ENCODE results near the gene FBXO44. TPM values are rescaled to one million over a fixed set of nuclear protein-coding genes. Genes with fewer than 3 reads are reported as not detected.

FBXO44 gene
- polyA plus RNA-seq, 4 donors = 11.0 to 32.4 (median 27.8) TPM

DNA sequence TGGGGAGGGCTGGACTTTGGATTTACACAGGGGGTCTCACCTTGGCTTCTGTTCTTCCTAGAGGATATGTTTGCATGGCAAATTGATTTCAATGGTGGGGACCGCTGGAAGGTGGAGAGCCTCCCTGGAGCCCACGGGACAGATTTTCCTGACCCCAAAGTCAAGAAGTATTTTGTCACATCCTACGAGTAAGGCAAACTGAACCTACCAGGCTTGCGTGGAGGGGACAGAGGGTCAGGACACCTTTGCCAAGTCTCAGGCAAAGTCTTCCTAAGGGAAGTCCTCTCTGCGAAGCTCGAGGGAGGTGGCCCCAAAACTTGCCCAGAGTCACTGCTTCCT is 16.5 kb downstream of the FBXO44 start:
- DNase-seq (no peak), FAIRE-seq (no peak)
- H3K36me3 ChIP-seq (ENCODE audit: control insufficient read depth in 3 of 3, insufficient read depth in 2 of 3, low read depth in 1 of 3, low read length in 3 of 3) = peaks cover 0 to 59% (median 7%) of the 10 kb centered on the region in 3 donors
- H3K4me1 ChIP-seq (ENCODE audit: control insufficient read depth in 3 of 3, insufficient read depth in 2 of 3, low read depth in 1 of 3, low read length in 2 of 3) = peaks cover 0 to 20% (median 2%) of the 10 kb centered on the region in 3 donors
- H3K9me3 ChIP-seq (ENCODE audit: control insufficient read depth in 2 of 2, insufficient read depth in 1 of 2, low read depth in 1 of 2, low read length in 1 of 2) = no peaks in the 10 kb centered on the region
- 62 to 79% (median 63%) methylated on average over 6 of the region's 6 CpGs for WGBS, 3 donors
- H3K27me3 ChIP-seq (ENCODE audit: control insufficient read depth in 3 of 3, insufficient read depth in 3 of 3, low read length in 3 of 3) = no peaks in the 10 kb centered on the region
- H3K4me3 ChIP-seq (ENCODE audit: low read depth in 1 of 3, low read length in 3 of 3) = no peak overlapping the region
- peak overlapping the region in 1 of 3 donors; percentile 75 for H3K27ac ChIP-seq (ENCODE audit: low read depth in 1 of 3, low read length in 2 of 3)

- peak overlapping the region in 2 of 3 donors; percentile 27 to 75 for H3K27ac ChIP-seq (ENCODE audit: low read depth in 1 of 3, low read length in 2 of 3)
- 61 to 82% (median 75%) methylated on average over 14 of the region's 14 CpGs for WGBS, 3 donors
- peak; percentile 84 to 89 for DNase-seq
- H3K4me1 ChIP-seq (ENCODE audit: control insufficient read depth in 3 of 3, insufficient read depth in 2 of 3, low read depth in 1 of 3, low read length in 2 of 3) = peaks cover 0 to 20% (median 2%) of the 10 kb centered on the region in 3 donors
- no peaks in the 10 kb centered on the region for H3K27me3 ChIP-seq (ENCODE audit: control insufficient read depth in 3 of 3, insufficient read depth in 3 of 3, low read length in 3 of 3)
- H3K9me3 ChIP-seq (ENCODE audit: control insufficient read depth in 2 of 2, insufficient read depth in 1 of 2, low read depth in 1 of 2, low read length in 1 of 2) = no peaks in the 10 kb centered on the region
- no peak overlapping the region for H3K4me3 ChIP-seq (ENCODE audit: low read depth in 1 of 3, low read length in 3 of 3)
- peaks cover 0 to 65% (median 7%) of the 10 kb centered on the region in 3 donors for H3K36me3 ChIP-seq (ENCODE audit: control insufficient read depth in 3 of 3, insufficient read depth in 2 of 3, low read depth in 1 of 3, low read length in 3 of 3)
- no peak for FAIRE-seq
Measured at GRCh38 chr1:11671544-11672286, 17.0 kb downstream of the FBXO44 start.

- 91 to 95% (median 94%) methylated on average over 14 of the region's 14 CpGs for WGBS, 3 donors
- Histone ChIP-seq H3K9me3 (ENCODE audit: control insufficient read depth in 2 of 2, insufficient read depth in 1 of 2, low read depth in 1 of 2, low read length in 1 of 2) (no peaks in the 10 kb centered on the region), H3K27ac (ENCODE audit: low read depth in 1 of 3, low read length in 2 of 3) (no peak overlapping the region), H3K36me3 (ENCODE audit: control insufficient read depth in 3 of 3, insufficient read depth in 2 of 3, low read depth in 1 of 3, low read length in 3 of 3) (peaks cover 0 to 73% (median 7%) of the 10 kb centered on the region in 3 donors), H3K4me3 (ENCODE audit: low read depth in 1 of 3, low read length in 3 of 3) (no peak overlapping the region), H3K27me3 (ENCODE audit: control insufficient read depth in 3 of 3, insufficient read depth in 3 of 3, low read length in 3 of 3) (no peaks in the 10 kb centered on the region), H3K4me1 (ENCODE audit: control insufficient read depth in 3 of 3, insufficient read depth in 2 of 3, low read depth in 1 of 3, low read length in 2 of 3) (peaks cover 0 to 17% (median 2%) of the 10 kb centered on the region in 3 donors)
- FAIRE-seq (no peak), DNase-seq (no peak)
Measured at GRCh38 chr1:11673089-11673769, 18.6 kb downstream of the FBXO44 start.

DNA sequence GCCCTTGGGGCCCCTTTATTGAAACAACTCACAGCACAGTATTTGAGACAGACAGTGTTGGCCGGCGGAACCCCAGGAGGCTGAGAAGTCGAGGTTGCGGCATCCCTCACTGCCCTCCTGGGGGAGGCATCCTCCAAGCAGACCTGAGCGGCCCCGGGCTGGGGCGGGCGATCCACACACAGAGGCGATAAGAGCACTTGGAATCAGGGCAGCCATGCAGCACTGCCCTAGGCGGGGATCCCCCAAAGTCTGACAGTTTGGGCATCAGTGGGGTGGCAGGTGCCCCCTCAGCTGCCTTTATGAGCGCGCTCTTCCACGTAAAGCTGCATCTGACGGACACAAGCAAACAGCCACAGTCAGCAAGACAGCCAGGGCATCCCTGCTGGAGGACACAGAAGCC is 19.8 kb downstream of the FBXO44 start:
- Histone ChIP-seq H3K4me1 (ENCODE audit: control insufficient read depth in 3 of 3, insufficient read depth in 2 of 3, low read depth in 1 of 3, low read length in 2 of 3) (peaks cover 0 to 17% (median 2%) of the 10 kb centered on the region in 3 donors), H3K4me3 (ENCODE audit: low read depth in 1 of 3, low read length in 3 of 3) (no peak overlapping the region), H3K27me3 (ENCODE audit: control insufficient read depth in 3 of 3, insufficient read depth in 3 of 3, low read length in 3 of 3) (no peaks in the 10 kb centered on the region), H3K9me3 (ENCODE audit: control insufficient read depth in 2 of 2, insufficient read depth in 1 of 2, low read depth in 1 of 2, low read length in 1 of 2) (no peaks in the 10 kb centered on the region), H3K36me3 (ENCODE audit: control insufficient read depth in 3 of 3, insufficient read depth in 2 of 3, low read depth in 1 of 3, low read length in 3 of 3) (peaks cover 0 to 63% (median 7%) of the 10 kb centered on the region in 3 donors), H3K27ac (ENCODE audit: low read depth in 1 of 3, low read length in 2 of 3) (no peak overlapping the region)
- FAIRE-seq = no peak
- 95 to 97% (median 96%) methylated on average over 14 of the region's 14 CpGs for WGBS, 3 donors
- no peak for DNase-seq

DNA sequence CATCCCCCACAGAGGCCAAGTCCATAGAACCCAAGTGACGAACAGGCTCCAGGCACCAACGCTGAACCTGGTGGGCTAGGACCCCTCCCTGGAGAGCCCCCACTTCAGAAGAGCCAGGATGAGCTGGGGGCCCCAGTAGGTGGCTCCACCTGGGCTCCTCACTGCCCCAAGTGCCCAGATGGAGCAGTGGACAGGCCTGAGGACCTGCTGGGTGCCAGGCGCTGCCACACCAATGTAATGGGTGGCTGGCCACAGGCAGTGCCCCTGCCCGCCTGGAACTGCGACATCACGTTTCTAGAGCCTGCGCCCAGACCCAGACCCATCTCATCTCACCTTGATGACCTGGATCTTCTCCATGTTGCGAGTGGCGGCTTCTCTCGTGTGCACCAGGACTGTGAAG is 20.6 kb downstream of the FBXO44 start:
- WGBS, 3 donors = 95 to 97% (median 95%) methylated on average over 10 of the region's 10 CpGs
- Histone ChIP-seq H3K27ac (ENCODE audit: low read depth in 1 of 3, low read length in 2 of 3) (no peak overlapping the region), H3K9me3 (ENCODE audit: control insufficient read depth in 2 of 2, insufficient read depth in 1 of 2, low read depth in 1 of 2, low read length in 1 of 2) (no peaks in the 10 kb centered on the region), H3K4me3 (ENCODE audit: low read depth in 1 of 3, low read length in 3 of 3) (no peak overlapping the region), H3K36me3 (ENCODE audit: control insufficient read depth in 3 of 3, insufficient read depth in 2 of 3, low read depth in 1 of 3, low read length in 3 of 3) (peaks cover 0 to 60% (median 7%) of the 10 kb centered on the region in 3 donors), H3K27me3 (ENCODE audit: control insufficient read depth in 3 of 3, insufficient read depth in 3 of 3, low read length in 3 of 3) (no peaks in the 10 kb centered on the region), H3K4me1 (ENCODE audit: control insufficient read depth in 3 of 3, insufficient read depth in 2 of 3, low read depth in 1 of 3, low read length in 2 of 3) (peaks cover 0 to 16% (median 2%) of the 10 kb centered on the region in 3 donors)
- DNase-seq = no peak
- no peak for FAIRE-seq

GRCh38 chr1:11676386-11677103 is 21.9 kb downstream of the FBXO44 start:
- Histone ChIP-seq H3K27ac (ENCODE audit: low read depth in 1 of 3, low read length in 2 of 3) (no peak overlapping the region), H3K4me1 (ENCODE audit: control insufficient read depth in 3 of 3, insufficient read depth in 2 of 3, low read depth in 1 of 3, low read length in 2 of 3) (peaks cover 1 to 7% (median 2%) of the 10 kb centered on the region in 3 donors), H3K27me3 (ENCODE audit: control insufficient read depth in 3 of 3, insufficient read depth in 3 of 3, low read length in 3 of 3) (peaks cover 0 to under 1% (median 0%) of the 10 kb centered on the region in 3 donors), H3K9me3 (ENCODE audit: control insufficient read depth in 2 of 2, insufficient read depth in 1 of 2, low read depth in 1 of 2, low read length in 1 of 2) (no peaks in the 10 kb centered on the region), H3K36me3 (ENCODE audit: control insufficient read depth in 3 of 3, insufficient read depth in 2 of 3, low read depth in 1 of 3, low read length in 3 of 3) (peaks cover 0 to 55% (median 7%) of the 10 kb centered on the region in 3 donors), H3K4me3 (ENCODE audit: low read depth in 1 of 3, low read length in 3 of 3) (no peak overlapping the region)
- DNase-seq = no peak
- WGBS, 3 donors = 86 to 90% (median 87%) methylated on average over 9 to 10 of the region's 10 CpGs
- FAIRE-seq = no peak

DNA sequence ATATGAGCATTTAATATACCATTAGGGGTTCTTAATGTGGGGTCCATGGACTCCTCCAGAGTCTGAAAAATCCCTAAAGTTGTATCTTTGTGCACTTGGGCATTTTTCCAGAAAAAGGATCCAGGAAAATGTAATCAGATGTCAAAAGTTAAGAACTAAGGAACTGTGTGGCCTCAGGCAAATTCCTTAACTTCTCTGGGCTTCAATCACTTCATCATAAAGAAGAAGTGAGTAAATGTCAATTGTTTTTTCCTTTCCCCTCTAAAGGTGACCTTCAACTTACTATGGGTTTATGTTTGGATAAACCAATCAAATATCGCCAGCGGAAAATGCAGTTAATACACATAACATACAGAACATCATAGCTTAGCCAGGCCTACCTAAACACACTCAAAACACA is 23.8 kb downstream of the FBXO44 start:
- DNase-seq (no peak), FAIRE-seq (no peak)
- H3K4me1 ChIP-seq (ENCODE audit: control insufficient read depth in 3 of 3, insufficient read depth in 2 of 3, low read depth in 1 of 3, low read length in 2 of 3) = peaks cover 0 to 8% (median 4%) of the 10 kb centered on the region in 3 donors
- H3K27me3 ChIP-seq (ENCODE audit: control insufficient read depth in 3 of 3, insufficient read depth in 3 of 3, low read length in 3 of 3) = peaks cover 0 to 19% (median 0%) of the 10 kb centered on the region in 3 donors
- no peak overlapping the region for H3K4me3 ChIP-seq (ENCODE audit: low read depth in 1 of 3, low read length in 3 of 3)
- 94 to 99% (median 97%) methylated on average over 2 of the region's 2 CpGs for whole genome bisulfite sequencing, 3 donors
- H3K9me3 ChIP-seq (ENCODE audit: control insufficient read depth in 2 of 2, insufficient read depth in 1 of 2, low read depth in 1 of 2, low read length in 1 of 2) = no peaks in the 10 kb centered on the region
- H3K27ac ChIP-seq (ENCODE audit: low read depth in 1 of 3, low read length in 2 of 3) = no peak overlapping the region
- H3K36me3 ChIP-seq (ENCODE audit: control insufficient read depth in 3 of 3, insufficient read depth in 2 of 3, low read depth in 1 of 3, low read length in 3 of 3) = peaks cover 0 to 39% (median 7%) of the 10 kb centered on the region in 3 donors

All from small intestine (tissue), 7 donors.